Endothelial cell of umbilical vein (primary cell): ENCODE measurements around the gene ADGRL3. TPM values are rescaled to one million over a fixed set of nuclear protein-coding genes. Genes with fewer than 3 reads are reported as not detected.

Experiments
- BruUV-seq: library from RNA; stranded (reverse); fragments of 400-500 nt; replicated peaks from 2 replicates; lab custom pipeline; 2021; lab: Mats Ljungman, UMichigan
- CTCF ChIA-PET: fragments of 300-600, 350-600 bp; sonication (Branson Sonifier 250); formaldehyde crosslinking; loops from one replicate; lab custom pipeline; 2021; ENCODE audit warnings: antibody characterized with exemption, inconsistent platforms; lab: Charles Lee
- POLR2A ChIA-PET: fragments of 300-600, 350-600 bp; sonication (Branson Sonifier 250); formaldehyde crosslinking; loops from one replicate; lab custom pipeline; 2021; ENCODE audit warnings: antibody characterized with exemption, inconsistent platforms; lab: Charles Lee
- DNase-seq: peaks from one replicate; pipeline ENCODE4 v3.0.0-alpha.2; 2011; ENCODE audit warnings: low read depth, low spot score
- FAIRE-seq: peaks from 2 replicates; lab custom pipeline; 2011; peaks lifted over from hg19 to GRCh38; lab: Jason Lieb, UNC
- H2AFZ ChIP-seq: 2 replicates; pipeline ENCODE4 v1.6.0; 2012; ENCODE audit warnings: low read depth, low read length, control low read depth, inconsistent platforms
- H3K27ac ChIP-seq: 2 replicates; pipeline ENCODE4 v1.5.1; 2011; ENCODE audit warnings: low read depth, mild to moderate bottlenecking, control low read depth, low read length, moderate library complexity; ENCODE audit not compliant: insufficient read depth
- H3K27me3 ChIP-seq, 2 experiments: 2 replicates each; pipeline versions ENCODE4 v1.6.0 to v1.6.1; 2011; ENCODE audit warnings: low read length in 2 of 2, mixed read lengths in 1 of 2; ENCODE audit not compliant: control insufficient read depth in 2 of 2, insufficient read depth in 2 of 2
- H3K36me3 ChIP-seq, 2 experiments: 2 replicates in 1 of 2; 3 replicates in 1 of 2; pipeline ENCODE4 v1.5.1; 2011; ENCODE audit warnings: low read length in 2 of 2, mild to moderate bottlenecking in 1 of 2, moderate library complexity in 1 of 2; ENCODE audit not compliant: control insufficient read depth in 2 of 2, insufficient read depth in 2 of 2; ENCODE audit errors: extremely low read depth in 1 of 2
- H3K4me1 ChIP-seq: 3 replicates; pipeline ENCODE4 v1.5.1; 2011; ENCODE audit warnings: mild to moderate bottlenecking, low read length; ENCODE audit not compliant: control insufficient read depth, insufficient read depth; ENCODE audit errors: extremely low read depth
- H3K4me2 ChIP-seq: 2 replicates; pipeline ENCODE4 v1.6.1; 2011; ENCODE audit warnings: low read length, control low read depth, mixed read lengths; ENCODE audit not compliant: insufficient read depth
- H3K4me3 ChIP-seq, 3 experiments: fragments of 200-600 bp in 1 of 3; sonication (generic), shearing (Covaris generic) in 1 of 3; replicated peaks in 1 of 3; 2 replicates each; pipeline ENCODE4 v1.5.1; 2011 to 2016; ENCODE audit warnings: control low read depth in 3 of 3, low read length in 3 of 3, mild to moderate bottlenecking in 2 of 3, inconsistent platforms in 1 of 3, low read depth in 1 of 3, moderate library complexity in 1 of 3; ENCODE audit not compliant: insufficient read depth in 1 of 3
- H3K79me2 ChIP-seq: 2 replicates; pipeline ENCODE4 v1.6.0; 2012; ENCODE audit warnings: low read length, inconsistent platforms; ENCODE audit not compliant: control insufficient read depth, insufficient read depth
- H3K9ac ChIP-seq: replicated peaks from 2 replicates; pipeline ENCODE3; 2011; ENCODE audit warnings: low read length, control low read depth; ENCODE audit not compliant: insufficient read depth; ENCODE audit errors: extremely low read depth
- H3K9me1 ChIP-seq: replicated peaks from 3 replicates; pipeline ENCODE4 v1.6.0; 2011; ENCODE audit warnings: mild to moderate bottlenecking, low read length; ENCODE audit not compliant: control insufficient read depth, insufficient read depth; ENCODE audit errors: extremely low read depth
- H3K9me3 ChIP-seq: replicated peaks from 2 replicates; pipeline ENCODE4 v1.5.1; 2012; ENCODE audit warnings: low read length, inconsistent platforms; ENCODE audit not compliant: control insufficient read depth, insufficient read depth
- H4K20me1 ChIP-seq: replicated peaks from 2 replicates; pipeline ENCODE3; 2011; ENCODE audit warnings: mild to moderate bottlenecking, low read length; ENCODE audit not compliant: control insufficient read depth, insufficient read depth; ENCODE audit errors: extremely low read depth
- CTCF ChIP-seq, 2 donors: IDR thresholded peaks; 1 replicate in 1 of 2; 2 replicates in 1 of 2; pipeline ENCODE4 v1.5.1; 2011; ENCODE audit warnings: low read length in 2 of 2, mild to moderate bottlenecking in 2 of 2, moderate library complexity in 2 of 2, control low read depth in 1 of 2, inconsistent platforms in 1 of 2, low read depth in 1 of 2; ENCODE audit not compliant: insufficient read depth in 1 of 2; ENCODE audit errors: extremely low read depth in 1 of 2
- EZH2 ChIP-seq: IDR thresholded peaks from 2 replicates; pipeline ENCODE4 v1.6.1; 2012; ENCODE audit warnings: borderline replicate concordance, low read depth, mild to moderate bottlenecking, moderate library complexity, low read length, inconsistent platforms; ENCODE audit not compliant: severe bottlenecking
- FOS ChIP-seq: IDR thresholded peaks from 2 replicates; pipeline ENCODE4 v1.6.1; 2011; ENCODE audit warnings: mild to moderate bottlenecking, low read length, moderate library complexity, borderline replicate concordance; ENCODE audit not compliant: insufficient read depth
- GATA2 ChIP-seq: IDR thresholded peaks from 2 replicates; pipeline ENCODE4 v1.7.0; 2011; ENCODE audit warnings: low read depth, mild to moderate bottlenecking, moderate library complexity, mixed read lengths, low read length; ENCODE audit not compliant: insufficient read length, insufficient read depth
- JUN ChIP-seq: IDR thresholded peaks from 2 replicates; pipeline ENCODE4 v1.6.1; 2011; ENCODE audit warnings: borderline replicate concordance, low read depth; ENCODE audit not compliant: insufficient read length, insufficient read depth
- MAX ChIP-seq: IDR thresholded peaks from 2 replicates; pipeline ENCODE4 v1.6.1; 2011; ENCODE audit not compliant: insufficient read depth, insufficient read length
- MYC ChIP-seq: IDR thresholded peaks from one replicate; pipeline ENCODE4 v1.6.1; 2011; ENCODE audit warnings: mild to moderate bottlenecking, low read depth, low read length
- POLR2A ChIP-seq: IDR thresholded peaks from 2 replicates; pipeline ENCODE4 v1.6.1; 2012; ENCODE audit warnings: low read depth, mild to moderate bottlenecking, control low read depth, low read length
- POLR2AphosphoS5 ChIP-seq: IDR thresholded peaks from 2 replicates; pipeline ENCODE4 v1.6.1; 2012; ENCODE audit warnings: low read depth, mild to moderate bottlenecking, control low read depth, low read length, moderate library complexity; ENCODE audit not compliant: insufficient read depth
- dilution Hi-C: fragments of 300-500 bp; cut with MboI; formaldehyde crosslinking; loops from one replicate; pipeline ENCODE4 v1.15.0; 2019; ENCODE audit warnings: low sequenced_read_pairs; ENCODE audit not compliant: extremely low pct_ligation_motif_present
- intact Hi-C: fragments of 100-400 bp; cut with micrococcal nuclease; formaldehyde crosslinking; loops from one replicate; pipeline ENCODE4 v1.10.0; 2022
- polyA plus RNA-seq, 4 experiments: library from polyadenylated mRNA; depleted of rRNA in 3 of 4; stranded (reverse) in 3 of 4; unstranded in 1 of 4; fragments of >200 nt; gene quantifications; 2 replicates each; pipeline versions ENCODE4 v1.2.1 to v1.2.3, GENCODE V29; 2011 to 2012; ENCODE audit warnings: missing spikeins in 1 of 4
- total RNA-seq: library from RNA; stranded (reverse); gene quantifications from 2 replicates; pipeline ENCODE4 v1.2.3, GENCODE V29; 2021

The ADGRL3 gene
- total and polyA plus RNA-seq, 2 donors (not counting 3 experiments of a cell fraction or from before 2014, with no cell fraction given) = not detected

- no peaks in the 10 kb centered on the region for H3K36me3 ChIP-seq
- TF ChIP-seq POLR2A = no peak
- TF ChIP-seq FOS = no peak
- no peak for TF ChIP-seq CTCF (IDR thresholded peaks at IDR 0.05; ENCODE audit: extremely low read depth in 1 of 2, insufficient read depth in 1 of 2, low read depth in 1 of 2, low read length in 2 of 2)
- no peak for TF ChIP-seq MAX
- no peak for TF ChIP-seq POLR2AphosphoS5
- TF ChIP-seq MYC = no peak
- TF ChIP-seq EZH2 = no peak
- no peak for TF ChIP-seq JUN
- no peak for TF ChIP-seq GATA2
- no peak overlapping the region for H3K27ac ChIP-seq
- no peak overlapping the region for H2AFZ ChIP-seq
- BruUV-seq = no TSS peak
- H3K9me3 ChIP-seq = no peaks in the 10 kb centered on the region
- H3K4me1 ChIP-seq = no peaks in the 10 kb centered on the region
- H3K4me3 ChIP-seq = no peak overlapping the region
- no peak for FAIRE-seq
- no peaks in the 10 kb centered on the region for H3K79me2 ChIP-seq
- H3K9ac ChIP-seq = no peak overlapping the region
- ChIA-PET CTCF (no interaction called here), POLR2A (no interaction called here)
- intact Hi-C loops = no loop called here
- DNase-seq = no peak
- H4K20me1 ChIP-seq = no peaks in the 10 kb centered on the region
- H3K9me1 ChIP-seq = no peaks in the 10 kb centered on the region
- dilution Hi-C loops = no loop called here
- no peaks in the 10 kb centered on the region for H3K27me3 ChIP-seq
- H3K4me2 ChIP-seq = no peak overlapping the region
Observed at GRCh38 chr4:61752617-61753016, 552.5 kb downstream of the ADGRL3 start.
